Caco-2 (cell line): ENCODE results near the gene TMEM242. TPM values are rescaled to one million over a fixed set of nuclear protein-coding genes. Genes with fewer than 3 reads are reported as not detected.

Experiments
- BruUV-seq: library from RNA; stranded (reverse); fragments of 400-500 nt; replicated peaks from 2 replicates; lab custom pipeline; 2021; lab: Mats Ljungman, UMichigan
- CTCF ChIA-PET: fragments of 300-600 bp; sonication (Branson Sonifier 250); formaldehyde crosslinking; loops from one replicate; lab custom pipeline; 2022; ENCODE audit warnings: antibody characterized with exemption; lab: Charles Lee
- POLR2A ChIA-PET: fragments of 300-600 bp; sonication (Branson Sonifier 250); formaldehyde crosslinking; loops from one replicate; lab custom pipeline; 2022; ENCODE audit warnings: antibody characterized with exemption; lab: Charles Lee
- DNase-seq, 2 experiments: peaks; one replicate each; pipeline versions ENCODE4 v3.0.0 to v3.0.0-alpha.2; 2020 to 2022
- H3K27me3 ChIP-seq: replicated peaks from 2 replicates; pipeline ENCODE4 v1.6.0; 2011; ENCODE audit warnings: low read length; ENCODE audit not compliant: control insufficient read depth, insufficient read depth
- H3K36me3 ChIP-seq: 2 replicates; pipeline ENCODE4 v1.5.1; 2011; ENCODE audit warnings: low read length; ENCODE audit not compliant: control insufficient read depth, insufficient read depth
- H3K4me1 ChIP-seq: fragments of 250-450 bp; sonication (Bioruptor Pico); 2 replicates; pipeline ENCODE4 v1.5.1; 2020; ENCODE audit warnings: mild to moderate bottlenecking
- H3K4me3 ChIP-seq: 2 replicates; pipeline ENCODE4 v1.5.1; 2011; ENCODE audit warnings: low read depth, mild to moderate bottlenecking, control low read depth, low read length
- H3K9me3 ChIP-seq: fragments of 250-450 bp; sonication (Bioruptor Pico); 2 replicates; pipeline ENCODE4 v1.5.1; 2020; ENCODE audit warnings: mild to moderate bottlenecking, moderate library complexity
- H3K27ac Mint-ChIP-seq: one replicate; pipeline ENCODE4 v1.8.0; 2022; ENCODE audit warnings: mixed read lengths; ENCODE audit not compliant: unreplicated experiment
- H3K27me3 Mint-ChIP-seq: one replicate; pipeline ENCODE4 v1.8.0; 2022; ENCODE audit warnings: mixed read lengths; ENCODE audit not compliant: insufficient read depth, unreplicated experiment
- H3K36me3 Mint-ChIP-seq: one replicate; pipeline ENCODE4 v1.8.0; 2022; ENCODE audit warnings: mild to moderate bottlenecking, mixed read lengths; ENCODE audit not compliant: insufficient read depth, unreplicated experiment
- H3K4me1 Mint-ChIP-seq: one replicate; pipeline ENCODE4 v1.8.0; 2022; ENCODE audit warnings: low read depth, mixed read lengths; ENCODE audit not compliant: unreplicated experiment
- H3K4me3 Mint-ChIP-seq: one replicate; pipeline ENCODE4 v1.8.0; 2022; ENCODE audit warnings: mild to moderate bottlenecking, moderate library complexity, mixed read lengths; ENCODE audit not compliant: unreplicated experiment
- H3K9me3 Mint-ChIP-seq: one replicate; pipeline ENCODE4 v1.8.0; 2022; ENCODE audit warnings: mixed read lengths; ENCODE audit not compliant: unreplicated experiment
- CTCF ChIP-seq, 2 experiments: fragments of 200-600 bp in 1 of 2; IDR thresholded peaks; 1 replicate in 1 of 2; 2 replicates in 1 of 2; pipeline versions ENCODE4 v1.5.1 to v1.8.0; 2011 to 2022; ENCODE audit warnings: antibody characterized with exemption in 1 of 2, control low read depth in 1 of 2, inconsistent platforms in 1 of 2, low read depth in 1 of 2, low read length in 1 of 2, mild to moderate bottlenecking in 1 of 2, moderate library complexity in 1 of 2; ENCODE audit not compliant: insufficient read depth in 1 of 2, severe bottlenecking in 1 of 2, unreplicated experiment in 1 of 2
- intact Hi-C: fragments of 100-400 bp; cut with micrococcal nuclease; formaldehyde crosslinking; loops from one replicate; pipeline ENCODE4 v1.10.0; 2022; ENCODE audit not compliant: unreplicated experiment
- total RNA-seq: library from RNA; stranded (reverse); gene quantifications from 2 replicates; pipeline ENCODE4 v1.2.3, GENCODE V29; 2022

The TMEM242 gene
- total RNA-seq, 1 experiment from 2014 or later = 12.1 TPM

- H3K27me3 Mint-ChIP-seq = no peaks in the 10 kb centered on the region
- intact Hi-C loops = no loop called here
- no peak overlapping the region for H3K27ac Mint-ChIP-seq
- no peaks in the 10 kb centered on the region for H3K36me3 Mint-ChIP-seq
- H3K4me1 ChIP-seq = no peaks in the 10 kb centered on the region
- CTCF ChIA-PET = no interaction called here
- H3K4me3 Mint-ChIP-seq = no peak overlapping the region
- POLR2A ChIA-PET = interaction anchor here (0.5 kb wide), 1 partner anchor 43 kb away, joined by 4 read pairs; no protein-coding TSS in a partner anchor
- no peaks in the 10 kb centered on the region for H3K27me3 ChIP-seq
- H3K4me3 ChIP-seq = no peak overlapping the region
- no peak for TF ChIP-seq CTCF (IDR thresholded peaks at IDR 0.05; ENCODE audit: insufficient read depth in 1 of 2, low read depth in 1 of 2, low read length in 1 of 2, severe bottlenecking in 1 of 2, unreplicated experiment in 1 of 2)
- BruUV-seq = no TSS peak
- H3K4me1 Mint-ChIP-seq = no peaks in the 10 kb centered on the region
- H3K36me3 ChIP-seq = no peaks in the 10 kb centered on the region
- no peaks in the 10 kb centered on the region for H3K9me3 ChIP-seq
- no peak for DNase-seq
- no peaks in the 10 kb centered on the region for H3K9me3 Mint-ChIP-seq
Observed at GRCh38 chr6:157245436-157245835, 77.9 kb downstream of the TMEM242 start.

- H3K36me3 ChIP-seq = no peaks in the 10 kb centered on the region
- DNase-seq = no peak
- Mint-ChIP-seq H3K27ac (no peak overlapping the region), H3K9me3 (no peaks in the 10 kb centered on the region), H3K4me1 (no peaks in the 10 kb centered on the region), H3K27me3 (no peaks in the 10 kb centered on the region), H3K4me3 (no peak overlapping the region), H3K36me3 (no peaks in the 10 kb centered on the region)
- TF ChIP-seq CTCF (IDR thresholded peaks at IDR 0.05; ENCODE audit: insufficient read depth in 1 of 2, low read depth in 1 of 2, low read length in 1 of 2, severe bottlenecking in 1 of 2, unreplicated experiment in 1 of 2) = no peak
- CTCF ChIA-PET = no interaction called here
- no peaks in the 10 kb centered on the region for H3K9me3 ChIP-seq
- no peaks in the 10 kb centered on the region for H3K27me3 ChIP-seq
- no peak overlapping the region for H3K4me3 ChIP-seq
- intact Hi-C loops = no loop called here
- POLR2A ChIA-PET = no interaction called here
- BruUV-seq = no TSS peak
- H3K4me1 ChIP-seq = no peaks in the 10 kb centered on the region
Observed at GRCh38 chr6:157244780-157245179, 78.5 kb downstream of the TMEM242 start.

GRCh38 chr6:157244175-157244574 lies 79.1 kb downstream of the TMEM242 start:
- TF ChIP-seq CTCF (IDR thresholded peaks at IDR 0.05; ENCODE audit: insufficient read depth in 1 of 2, low read depth in 1 of 2, low read length in 1 of 2, severe bottlenecking in 1 of 2, unreplicated experiment in 1 of 2) = no peak
- Mint-ChIP-seq H3K36me3 (no peaks in the 10 kb centered on the region), H3K9me3 (no peaks in the 10 kb centered on the region), H3K4me1 (no peaks in the 10 kb centered on the region), H3K4me3 (no peak overlapping the region), H3K27ac (no peak overlapping the region), H3K27me3 (no peaks in the 10 kb centered on the region)
- no TSS peak for BruUV-seq
- ChIA-PET POLR2A (interaction anchor here (0.6 kb wide), 1 partner anchor 208 kb away, joined by 3 read pairs; no protein-coding TSS in a partner anchor), CTCF (no interaction called here)
- intact Hi-C loops = no loop called here
- Histone ChIP-seq H3K27me3 (no peaks in the 10 kb centered on the region), H3K36me3 (no peaks in the 10 kb centered on the region), H3K4me1 (no peaks in the 10 kb centered on the region), H3K4me3 (no peak overlapping the region), H3K9me3 (no peaks in the 10 kb centered on the region)
- no peak for DNase-seq
